ENCODE results near the gene NUBP2.

DNA sequence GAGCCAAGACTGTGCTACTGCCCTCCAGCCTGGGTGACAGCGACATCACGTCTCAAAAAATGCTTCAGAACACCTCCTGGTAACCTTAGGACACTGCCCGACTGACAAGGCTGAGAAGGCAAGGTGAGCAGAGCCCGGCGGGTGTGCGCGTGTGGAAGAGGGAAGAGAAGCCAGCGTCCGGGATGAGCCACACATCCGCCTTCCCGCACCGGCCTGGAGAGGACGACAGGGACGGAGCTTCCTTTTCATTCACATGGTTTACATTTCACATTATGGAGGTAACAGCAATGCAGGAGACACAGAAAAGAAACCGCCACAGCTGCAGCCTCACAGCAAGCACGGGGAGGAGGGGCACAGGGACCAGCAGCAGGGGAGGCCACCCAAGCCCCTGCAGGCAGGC lies 27.3 kb downstream of the NUBP2 start:
- TF ChIP-seq, protein P1, sequence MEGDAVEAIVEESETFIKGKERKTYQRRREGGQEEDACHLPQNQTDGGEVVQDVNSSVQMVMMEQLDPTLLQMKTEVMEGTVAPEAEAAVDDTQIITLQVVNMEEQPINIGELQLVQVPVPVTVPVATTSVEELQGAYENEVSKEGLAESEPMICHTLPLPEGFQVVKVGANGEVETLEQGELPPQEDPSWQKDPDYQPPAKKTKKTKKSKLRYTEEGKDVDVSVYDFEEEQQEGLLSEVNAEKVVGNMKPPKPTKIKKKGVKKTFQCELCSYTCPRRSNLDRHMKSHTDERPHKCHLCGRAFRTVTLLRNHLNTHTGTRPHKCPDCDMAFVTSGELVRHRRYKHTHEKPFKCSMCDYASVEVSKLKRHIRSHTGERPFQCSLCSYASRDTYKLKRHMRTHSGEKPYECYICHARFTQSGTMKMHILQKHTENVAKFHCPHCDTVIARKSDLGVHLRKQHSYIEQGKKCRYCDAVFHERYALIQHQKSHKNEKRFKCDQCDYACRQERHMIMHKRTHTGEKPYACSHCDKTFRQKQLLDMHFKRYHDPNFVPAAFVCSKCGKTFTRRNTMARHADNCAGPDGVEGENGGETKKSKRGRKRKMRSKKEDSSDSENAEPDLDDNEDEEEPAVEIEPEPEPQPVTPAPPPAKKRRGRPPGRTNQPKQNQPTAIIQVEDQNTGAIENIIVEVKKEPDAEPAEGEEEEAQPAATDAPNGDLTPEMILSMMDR (IDR thresholded peaks at IDR 0.05), result no peak
- TF ChIP-seq POLR2A (IDR thresholded peaks at IDR 0.05), result no peak
